Neural crest cell (in vitro differentiated cells): ENCODE measurements around the gene AZGP1. TPM values are rescaled to one million over a fixed set of nuclear protein-coding genes. Genes with fewer than 3 reads are reported as not detected.
A peak's percentile ranks its signal among the peaks of the same experiment; 100 is the strongest.

Source experiments
- DNase-seq: peaks from one replicate; pipeline ENCODE4 v3.0.0; 2021; ENCODE audit warnings: low read depth, mixed read lengths, low spot score
- H3K27ac Mint-ChIP-seq: one replicate; pipeline ENCODE4 v1.8.0; 2021; ENCODE audit warnings: mild to moderate bottlenecking, mixed read lengths; ENCODE audit not compliant: unreplicated experiment
- H3K27me3 Mint-ChIP-seq: 2 replicates; pipeline ENCODE4 v1.8.0; 2021; ENCODE audit warnings: low read depth, mild to moderate bottlenecking, mixed read lengths
- H3K36me3 Mint-ChIP-seq: 2 replicates; pipeline ENCODE4 v1.8.0; 2021; ENCODE audit warnings: low read depth, mild to moderate bottlenecking, mixed read lengths
- H3K4me1 Mint-ChIP-seq: 2 replicates; pipeline ENCODE4 v1.8.0; 2021; ENCODE audit warnings: mixed read lengths
- H3K4me3 Mint-ChIP-seq: one replicate; pipeline ENCODE4 v1.8.0; 2021; ENCODE audit warnings: mild to moderate bottlenecking, mixed read lengths
- H3K9me3 Mint-ChIP-seq: 2 replicates; pipeline ENCODE4 v1.8.0; 2021; ENCODE audit warnings: mixed read lengths
- CTCF ChIP-seq: fragments of 200-600 bp; sonication (generic); conservative IDR thresholded peaks from 2 replicates; pipeline ENCODE4 v1.5.0; 2021; ENCODE audit warnings: antibody characterized with exemption, mild to moderate bottlenecking
- long read RNA-seq: library from polyadenylated mRNA; unstranded; transcript quantifications from one replicate; pipeline ENCODE4 v2.0.0, GENCODE V29; 2020
- total RNA-seq: library from RNA; stranded (reverse); gene quantifications from 2 replicates; pipeline ENCODE4 v1.2.1, GENCODE V29; 2021

Gene AZGP1
- 0.52 TPM in 1 of 2 replicates, not detected in the other for total RNA-seq
- long read RNA-seq = 0 reads

GRCh38 chr7:99975782-99976521 is at the start of gene AZGP1:
AZGP1 (minus strand) TSS chr7:99976031; CDS start chr7:99976020, 11 bp downstream.
- no peak for TF ChIP-seq CTCF
- Mint-ChIP-seq H3K9me3 (no peaks in the 10 kb centered on the region), H3K27me3 (peaks cover 15% of the 10 kb centered on the region), H3K36me3 (no peaks in the 10 kb centered on the region), H3K27ac (no peak within 1 kb of the TSS), H3K4me3 (no peak within 1 kb of the TSS), H3K4me1 (peaks cover 8% of the 10 kb centered on the region)
- DNase-seq = no peak

- H3K9me3 Mint-ChIP-seq = no peaks in the 10 kb centered on the region
- H3K27me3 Mint-ChIP-seq = no peaks in the 10 kb centered on the region
- TF ChIP-seq CTCF = no peak
- peaks cover 6% of the 10 kb centered on the region for H3K4me1 Mint-ChIP-seq
- H3K36me3 Mint-ChIP-seq = peaks cover 9% of the 10 kb centered on the region
- no peak overlapping the region for H3K4me3 Mint-ChIP-seq
- no peak for DNase-seq
- no peak overlapping the region for H3K27ac Mint-ChIP-seq
These were observed 48.3 kb upstream of the AZGP1 start for GRCh38 chr7:100024020-100024619.

- DNase-seq = no peak
- Mint-ChIP-seq H3K27ac (no peak overlapping the region), H3K9me3 (no peaks in the 10 kb centered on the region), H3K4me1 (peaks cover 12% of the 10 kb centered on the region), H3K4me3 (no peak overlapping the region), H3K27me3 (no peaks in the 10 kb centered on the region), H3K36me3 (peaks cover 9% of the 10 kb centered on the region)
- no peak for TF ChIP-seq CTCF
These were observed 47.7 kb upstream of the AZGP1 start for GRCh38 chr7:100023526-100023925.

GRCh38 chr7:100022621-100023020 is 46.8 kb upstream of the AZGP1 start:
- Mint-ChIP-seq H3K36me3 (peaks cover 7% of the 10 kb centered on the region), H3K4me1 (peaks cover 19% of the 10 kb centered on the region), H3K27ac (no peak overlapping the region), H3K9me3 (no peaks in the 10 kb centered on the region), H3K27me3 (no peaks in the 10 kb centered on the region), H3K4me3 (no peak overlapping the region)
- no peak for DNase-seq
- TF ChIP-seq CTCF = no peak

GRCh38 chr7:100021297-100021696 is 45.5 kb upstream of the AZGP1 start:
- no peaks in the 10 kb centered on the region for H3K27me3 Mint-ChIP-seq
- no peak overlapping the region for H3K27ac Mint-ChIP-seq
- no peak for TF ChIP-seq CTCF
- peaks cover 7% of the 10 kb centered on the region for H3K36me3 Mint-ChIP-seq
- peak overlapping the region; percentile 17 for H3K4me3 Mint-ChIP-seq
- DNase-seq = no peak
- peaks cover 30% of the 10 kb centered on the region for H3K4me1 Mint-ChIP-seq
- no peaks in the 10 kb centered on the region for H3K9me3 Mint-ChIP-seq
